Immature natural killer cell (primary cell): Measurements from ENCODE around the gene TRIM39. TPM values are rescaled to one million over a fixed set of nuclear protein-coding genes. Genes with fewer than 3 reads are reported as not detected.

Experiments used
- DNase-seq, 3 donors: peaks; one replicate each; pipeline ENCODE4 v3.0.0; 2022; ENCODE audit warnings: mixed read lengths in 1 of 3
- H3K27ac Mint-ChIP-seq, 6 donors: one replicate each; pipeline ENCODE4 v1.8.0; 2020; ENCODE audit warnings: mixed read lengths in 6 of 6, mild to moderate bottlenecking in 5 of 6, inconsistent platforms in 4 of 6, moderate library complexity in 3 of 6
- H3K27me3 Mint-ChIP-seq, 3 donors: one replicate each; pipeline ENCODE4 v1.8.0; 2020 to 2021; ENCODE audit warnings: low read depth in 3 of 3, mild to moderate bottlenecking in 3 of 3, mixed read lengths in 3 of 3, moderate library complexity in 3 of 3, inconsistent platforms in 1 of 3
- H3K36me3 Mint-ChIP-seq, 3 donors: one replicate each; pipeline ENCODE4 v1.8.0; 2020; ENCODE audit warnings: mixed read lengths in 3 of 3, inconsistent platforms in 2 of 3, mild to moderate bottlenecking in 2 of 3
- H3K4me1 Mint-ChIP-seq, 2 donors: one replicate each; pipeline ENCODE4 v1.8.0; 2020; ENCODE audit warnings: inconsistent platforms in 2 of 2, mild to moderate bottlenecking in 2 of 2, mixed read lengths in 2 of 2, moderate library complexity in 1 of 2
- H3K4me3 Mint-ChIP-seq, 5 donors: one replicate each; pipeline ENCODE4 v1.8.0; 2020; ENCODE audit warnings: mild to moderate bottlenecking in 5 of 5, mixed read lengths in 5 of 5, inconsistent platforms in 3 of 5, moderate library complexity in 3 of 5
- H3K9me3 Mint-ChIP-seq, 6 donors: one replicate each; pipeline ENCODE4 v1.8.0; 2020; ENCODE audit warnings: mild to moderate bottlenecking in 6 of 6, mixed read lengths in 6 of 6, inconsistent platforms in 4 of 6, moderate library complexity in 3 of 6
- polyA plus RNA-seq, 3 donors: library from polyadenylated mRNA; unstranded; fragments of 300-500 nt; fragmentation: Illumina TruSeq; gene quantifications; one replicate each; pipeline ENCODE4 v1.2.3, GENCODE V29; 2021

Gene TRIM39
- polyA plus RNA-seq, 3 donors from 2014 or later: 3.3 to 16.1 (median 10.6) TPM

DNA sequence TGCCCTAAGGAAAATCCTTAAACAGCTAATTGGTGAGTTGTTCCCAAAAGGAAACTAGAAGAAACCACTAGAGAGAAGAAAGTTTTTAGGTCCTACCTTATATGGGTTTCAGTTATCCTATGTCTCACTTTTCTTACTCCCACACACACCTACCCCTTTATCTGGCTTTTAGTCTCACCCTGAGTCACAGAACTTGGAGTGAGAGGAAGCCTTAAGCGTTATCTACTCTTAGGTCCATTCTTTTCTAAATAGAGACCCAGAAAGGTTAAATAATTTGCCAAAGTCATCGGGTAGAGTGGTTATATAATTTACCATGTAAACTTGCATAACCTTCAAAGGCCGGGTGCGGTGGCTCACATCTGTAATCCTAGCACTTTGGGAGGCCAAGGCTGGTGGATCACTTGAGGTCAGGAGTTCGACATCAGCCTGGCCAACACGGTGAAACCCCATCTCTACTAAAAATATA is 13.9 kb downstream of the TRIM39 start:
- DNase-seq: no peak
- Mint-ChIP-seq H3K36me3 (peaks cover 27 to 50% (median 34%) of the 10 kb centered on the region in 3 donors), H3K4me3 (no peak overlapping the region), H3K27ac (no peak overlapping the region), H3K27me3 (peaks cover 0 to 8% (median 0%) of the 10 kb centered on the region in 3 donors), H3K9me3 (no peaks in the 10 kb centered on the region), H3K4me1 (peaks cover 3 to 7% of the 10 kb centered on the region in 2 donors)

DNA sequence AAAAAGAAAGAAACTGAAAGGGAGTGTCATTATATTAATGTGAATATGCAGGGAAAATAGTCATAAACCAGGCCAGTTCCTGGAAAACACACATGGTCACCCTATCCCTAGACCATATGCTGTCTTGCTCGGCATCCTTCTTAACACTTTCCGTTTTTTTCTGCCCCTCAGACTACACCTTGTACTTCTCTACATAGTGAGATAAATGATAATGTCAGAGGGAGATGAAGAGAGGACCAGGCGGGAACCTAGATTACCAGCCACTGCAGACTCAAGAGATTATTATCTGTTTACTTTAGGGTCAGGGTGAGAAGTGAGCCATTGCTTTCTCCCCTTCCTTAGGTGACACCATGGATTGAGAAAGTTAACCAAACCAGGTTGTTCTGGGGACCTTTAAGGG is 14.5 kb downstream of the TRIM39 start:
- H3K36me3 Mint-ChIP-seq: peaks cover 27 to 44% (median 36%) of the 10 kb centered on the region in 3 donors
- H3K9me3 Mint-ChIP-seq: no peaks in the 10 kb centered on the region
- H3K27ac Mint-ChIP-seq: peak overlapping the region in 1 of 6 donors; percentile 55

DNA sequence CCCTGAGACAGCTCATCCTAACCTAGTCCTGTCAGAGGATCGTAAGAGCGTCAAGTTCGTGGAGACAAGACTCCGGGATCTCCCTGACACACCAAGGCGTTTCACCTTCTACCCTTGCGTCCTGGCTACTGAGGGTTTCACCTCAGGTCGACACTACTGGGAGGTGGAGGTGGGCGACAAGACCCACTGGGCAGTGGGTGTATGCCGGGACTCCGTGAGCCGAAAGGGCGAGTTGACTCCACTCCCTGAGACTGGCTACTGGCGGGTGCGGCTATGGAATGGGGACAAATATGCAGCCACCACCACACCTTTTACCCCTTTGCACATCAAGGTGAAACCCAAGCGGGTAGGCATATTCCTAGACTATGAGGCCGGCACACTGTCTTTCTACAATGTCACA is 15.0 kb downstream of the TRIM39 start:
- no peaks in the 10 kb centered on the region for H3K9me3 Mint-ChIP-seq
- no peak for DNase-seq
- peaks cover 0 to 9% (median 2%) of the 10 kb centered on the region in 3 donors for H3K27me3 Mint-ChIP-seq
- H3K4me1 Mint-ChIP-seq: peaks cover 14% of the 10 kb centered on the region in 2 donors
- no peak overlapping the region for H3K27ac Mint-ChIP-seq
- H3K4me3 Mint-ChIP-seq: no peak overlapping the region
- H3K36me3 Mint-ChIP-seq: peaks cover 26 to 41% (median 35%) of the 10 kb centered on the region in 3 donors

More for the DNA sequence above, 14.5 kb downstream of the TRIM39 start:
- Mint-ChIP-seq H3K4me3 (no peak overlapping the region), H3K27me3 (peaks cover 0 to 9% (median 2%) of the 10 kb centered on the region in 3 donors), H3K4me1 (peaks cover 8 to 13% of the 10 kb centered on the region in 2 donors)
- no peak for DNase-seq

DNA sequence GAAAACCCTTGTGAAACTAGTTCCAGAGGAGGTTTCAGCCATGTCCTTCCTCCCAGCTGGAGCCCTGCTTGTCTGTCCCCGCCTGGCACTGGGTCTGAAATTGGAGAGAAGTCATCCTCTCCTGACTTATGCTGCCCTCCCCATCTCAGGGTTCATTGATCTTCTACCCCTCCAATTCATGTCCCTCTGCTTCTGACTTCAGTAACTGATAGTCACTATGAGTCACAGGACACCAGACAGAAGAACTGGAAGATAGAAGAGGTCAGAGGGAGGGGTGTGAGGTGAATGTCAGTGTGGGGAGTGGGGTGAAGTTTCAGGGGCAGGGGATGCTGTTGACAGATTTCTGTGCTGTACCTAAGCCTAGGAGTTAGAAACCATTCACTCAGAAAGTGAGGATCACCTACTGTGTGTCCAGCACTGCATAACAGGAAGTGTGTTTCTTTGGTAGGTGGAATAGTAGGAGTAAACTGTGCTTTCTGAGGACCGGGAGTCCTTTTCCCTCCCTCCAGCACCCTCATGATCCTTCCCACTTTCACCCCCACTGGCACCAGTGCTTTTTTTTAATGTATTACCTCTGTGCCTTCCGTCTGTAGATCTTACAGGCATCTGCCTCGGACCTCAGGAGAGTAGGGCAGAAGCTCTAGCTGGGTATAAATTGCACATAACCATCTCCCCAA is 17.6 kb downstream of the TRIM39 start:
- no peak for DNase-seq
- Mint-ChIP-seq H3K27me3 (peaks cover 0 to 7% (median 5%) of the 10 kb centered on the region in 3 donors), H3K27ac (peak overlapping the region in 5 of 6 donors; percentile 77 to 93 (median 90))

DNA sequence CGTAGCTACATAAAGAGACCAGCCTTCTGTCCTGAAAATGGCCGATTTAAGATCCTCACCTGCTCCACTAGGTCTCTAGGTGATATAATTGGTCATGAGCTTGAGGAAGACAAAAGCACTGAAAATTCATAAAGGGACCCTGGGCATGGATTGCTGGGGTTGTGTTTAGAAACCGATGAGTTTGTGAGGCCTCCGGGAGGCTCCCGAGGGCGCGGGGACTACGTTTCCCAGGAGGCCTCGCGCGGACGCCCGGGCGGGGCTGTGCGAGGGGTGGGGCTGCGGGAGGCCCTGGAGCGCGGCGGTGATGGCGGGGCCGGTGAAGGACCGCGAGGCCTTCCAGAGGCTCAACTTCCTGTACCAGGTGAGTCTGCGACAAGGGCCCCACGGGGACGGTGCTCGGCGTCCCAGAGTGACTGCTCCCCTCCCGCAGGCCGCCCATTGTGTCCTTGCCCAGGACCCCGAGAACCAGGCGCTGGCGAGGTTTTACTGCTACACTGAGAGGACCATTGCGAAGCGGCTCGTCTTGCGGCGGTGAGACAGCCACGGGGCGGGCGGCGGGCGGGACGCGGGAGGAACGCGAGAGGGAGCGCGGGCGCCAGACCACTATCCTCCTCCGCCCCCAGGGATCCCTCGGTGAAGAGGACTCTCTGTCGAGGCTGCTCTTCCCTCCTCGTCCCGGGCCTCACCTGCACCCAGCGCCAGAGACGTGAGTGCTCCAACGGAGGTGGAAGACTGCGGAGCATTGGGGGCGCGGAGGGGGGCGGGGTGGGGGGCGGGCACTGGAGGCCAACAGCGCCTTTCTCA is 18.3 kb downstream of the TRIM39 start, which contains the start of gene RPP21:
TSS of gene RPP21 (plus strand) at position 289 of the 804 bp plus-strand sequence. CDS start at position 305, 16 bp downstream.
- H3K4me1 Mint-ChIP-seq: peaks cover 15 to 16% of the 10 kb centered on the region in 2 donors
- peak within 1 kb of the TSS; percentile 85 to 92 (median 86) for H3K4me3 Mint-ChIP-seq
- peaks cover 16 to 36% (median 27%) of the 10 kb centered on the region in 3 donors for H3K36me3 Mint-ChIP-seq
- no peaks in the 10 kb centered on the region for H3K9me3 Mint-ChIP-seq
- peak; percentile 77 to 79 (median 77) for DNase-seq
- peaks cover 0 to 7% (median 5%) of the 10 kb centered on the region in 3 donors for H3K27me3 Mint-ChIP-seq
- H3K27ac Mint-ChIP-seq: peak within 1 kb of the TSS; percentile 74 to 93 (median 90)

More for the DNA sequence above, 17.6 kb downstream of the TRIM39 start:
- Mint-ChIP-seq H3K9me3 (no peaks in the 10 kb centered on the region), H3K4me1 (peaks cover 15 to 16% of the 10 kb centered on the region in 2 donors), H3K36me3 (peaks cover 20 to 43% (median 33%) of the 10 kb centered on the region in 3 donors), H3K4me3 (peak overlapping the region; percentile 85 to 92 (median 86))

DNA sequence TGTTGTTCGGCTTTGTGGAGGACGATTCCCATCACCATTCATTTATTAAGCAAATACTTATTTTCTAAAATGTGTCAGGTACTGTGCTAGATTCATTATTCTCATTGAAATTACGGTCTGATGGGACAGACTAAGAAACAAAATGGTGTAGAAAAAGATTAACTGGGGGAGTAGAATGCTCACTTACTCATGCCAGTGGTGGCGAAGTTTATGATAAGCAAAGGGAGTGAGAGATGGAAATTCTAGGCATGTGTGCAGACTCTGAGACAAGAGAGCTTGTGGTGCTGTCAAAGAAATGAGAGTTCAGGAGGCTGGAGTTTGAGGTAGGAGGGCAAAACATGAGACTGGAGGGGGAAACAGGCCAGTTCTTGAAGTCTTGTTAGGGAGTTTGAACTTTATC is 19.1 kb downstream of the TRIM39 start:
- H3K36me3 Mint-ChIP-seq: peaks cover 10 to 31% (median 22%) of the 10 kb centered on the region in 3 donors
- H3K9me3 Mint-ChIP-seq: no peaks in the 10 kb centered on the region
- peak overlapping the region; percentile 85 to 92 (median 86) for H3K4me3 Mint-ChIP-seq
- peaks cover 0 to 7% (median 6%) of the 10 kb centered on the region in 3 donors for H3K27me3 Mint-ChIP-seq
- peak overlapping the region; percentile 44 to 93 (median 88) for H3K27ac Mint-ChIP-seq
- peaks cover 15 to 16% of the 10 kb centered on the region in 2 donors for H3K4me1 Mint-ChIP-seq
- DNase-seq: no peak

DNA sequence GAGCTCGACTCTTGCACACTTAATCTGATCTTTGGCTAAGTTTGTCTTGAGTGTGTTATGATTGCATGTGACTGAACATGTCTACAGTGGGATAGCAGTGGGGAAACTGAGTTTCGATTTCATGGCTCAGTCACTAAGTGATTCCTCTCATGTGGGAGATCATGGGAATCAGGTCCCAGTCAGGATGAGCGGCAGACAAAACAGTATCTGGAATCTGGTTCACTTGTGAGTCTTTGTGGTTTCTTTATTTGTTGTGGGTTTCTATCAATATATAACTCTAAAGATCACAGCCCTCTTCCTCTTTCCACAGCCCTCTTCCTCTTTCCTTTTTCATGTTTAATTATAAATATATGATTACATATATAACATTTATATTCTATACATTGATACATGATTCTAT is 22.2 kb downstream of the TRIM39 start:
- H3K4me1 Mint-ChIP-seq: peaks cover 15 to 16% of the 10 kb centered on the region in 2 donors
- H3K4me3 Mint-ChIP-seq: no peak overlapping the region
- no peak for DNase-seq
- H3K9me3 Mint-ChIP-seq: no peaks in the 10 kb centered on the region
- H3K27me3 Mint-ChIP-seq: peaks cover 0 to 16% (median 4%) of the 10 kb centered on the region in 3 donors
- H3K27ac Mint-ChIP-seq: no peak overlapping the region
- peaks cover 4 to 19% (median 8%) of the 10 kb centered on the region in 3 donors for H3K36me3 Mint-ChIP-seq

DNA sequence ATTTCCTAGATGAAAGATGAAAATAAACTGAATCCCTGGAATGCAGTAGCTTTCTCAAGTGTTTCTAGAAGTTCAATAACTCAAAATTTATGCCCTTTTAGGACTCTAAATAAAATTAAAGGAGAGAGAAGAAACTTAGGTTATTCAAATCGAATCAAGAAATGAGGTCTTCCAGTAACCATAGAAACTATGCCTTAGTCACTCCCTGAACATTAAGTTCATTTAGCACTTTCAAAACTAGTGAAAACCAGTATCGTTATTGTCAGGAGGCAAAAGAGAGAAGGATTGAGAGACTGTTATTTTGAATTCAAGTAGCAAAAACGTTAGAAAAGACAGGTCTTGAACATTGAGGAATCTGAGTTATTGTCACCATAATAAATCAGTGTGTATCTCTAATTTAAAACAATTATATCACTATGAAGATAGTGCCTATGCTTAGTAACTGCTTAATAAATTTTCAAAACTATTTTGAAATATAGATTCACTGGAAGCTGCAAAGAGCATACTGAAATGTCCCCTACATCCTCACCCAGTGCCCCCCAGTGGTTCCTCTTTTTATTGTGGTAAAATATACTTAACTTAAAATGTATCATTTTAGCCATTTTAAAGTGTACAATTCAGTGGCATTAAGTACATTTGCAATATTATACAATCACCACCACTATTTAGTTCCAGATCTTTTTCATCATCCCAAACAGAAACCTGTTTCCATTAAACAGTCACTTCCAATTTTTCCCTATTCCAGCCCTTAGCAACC is 22.9 kb downstream of the TRIM39 start:
- Mint-ChIP-seq H3K27me3 (peaks cover 0 to 16% (median 4%) of the 10 kb centered on the region in 3 donors), H3K9me3 (no peaks in the 10 kb centered on the region), H3K36me3 (peaks cover 4 to 19% (median 8%) of the 10 kb centered on the region in 3 donors), H3K4me3 (no peak overlapping the region), H3K4me1 (peaks cover 12 to 16% of the 10 kb centered on the region in 2 donors), H3K27ac (no peak overlapping the region)
- no peak for DNase-seq

DNA sequence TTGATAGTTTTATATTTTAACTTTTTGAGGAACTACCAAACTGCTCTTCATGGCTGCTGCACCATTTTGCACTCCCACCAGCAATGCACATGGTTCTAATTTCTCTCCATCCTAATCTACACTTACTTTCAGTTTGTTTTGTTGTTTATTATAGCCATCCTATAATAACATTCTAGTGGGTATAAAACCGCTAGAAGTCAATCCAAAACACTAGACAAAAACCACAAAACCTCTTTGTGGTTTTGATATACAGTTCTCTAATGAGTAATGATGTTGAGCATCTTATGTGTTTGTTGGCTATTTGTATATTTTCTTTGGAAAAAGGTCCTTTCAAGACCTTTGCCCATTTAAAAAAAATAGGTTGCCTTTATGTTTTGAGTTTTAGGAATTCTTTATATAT is 23.8 kb downstream of the TRIM39 start:
- DNase-seq: no peak
- Mint-ChIP-seq H3K27me3 (peaks cover 0 to 22% (median 3%) of the 10 kb centered on the region in 3 donors), H3K27ac (no peak overlapping the region), H3K36me3 (peaks cover 4 to 19% (median 8%) of the 10 kb centered on the region in 3 donors), H3K4me3 (no peak overlapping the region), H3K9me3 (no peaks in the 10 kb centered on the region), H3K4me1 (peaks cover 9 to 15% of the 10 kb centered on the region in 2 donors)

DNA sequence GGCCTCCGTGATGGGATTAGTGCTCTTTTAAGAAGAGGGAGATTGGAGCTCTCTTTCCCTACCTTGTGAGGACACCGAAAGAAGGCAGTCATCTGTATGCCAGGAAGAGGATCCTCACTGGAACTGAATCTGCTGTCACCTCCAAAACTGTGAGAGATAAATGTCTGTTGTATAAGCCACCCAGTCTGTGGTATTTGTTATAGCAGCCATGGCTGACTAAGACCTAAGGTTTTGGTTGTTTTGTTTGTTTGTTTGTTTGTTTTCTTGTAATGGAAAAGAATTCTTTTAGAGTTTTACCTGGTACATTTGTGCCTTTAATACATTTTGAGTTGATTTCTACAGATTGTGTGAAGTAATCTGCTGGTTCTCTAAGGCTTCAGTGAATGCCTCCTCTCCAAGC is 25.8 kb downstream of the TRIM39 start:
- H3K27ac Mint-ChIP-seq: no peak overlapping the region
- peaks cover 0 to 7% (median 1%) of the 10 kb centered on the region in 3 donors for H3K36me3 Mint-ChIP-seq
- DNase-seq: no peak
- H3K4me1 Mint-ChIP-seq: peaks cover under 1 to 3% of the 10 kb centered on the region in 2 donors
- no peaks in the 10 kb centered on the region for H3K9me3 Mint-ChIP-seq
- peaks cover under 1 to 24% (median 3%) of the 10 kb centered on the region in 3 donors for H3K27me3 Mint-ChIP-seq
- H3K4me3 Mint-ChIP-seq: no peak overlapping the region

DNA sequence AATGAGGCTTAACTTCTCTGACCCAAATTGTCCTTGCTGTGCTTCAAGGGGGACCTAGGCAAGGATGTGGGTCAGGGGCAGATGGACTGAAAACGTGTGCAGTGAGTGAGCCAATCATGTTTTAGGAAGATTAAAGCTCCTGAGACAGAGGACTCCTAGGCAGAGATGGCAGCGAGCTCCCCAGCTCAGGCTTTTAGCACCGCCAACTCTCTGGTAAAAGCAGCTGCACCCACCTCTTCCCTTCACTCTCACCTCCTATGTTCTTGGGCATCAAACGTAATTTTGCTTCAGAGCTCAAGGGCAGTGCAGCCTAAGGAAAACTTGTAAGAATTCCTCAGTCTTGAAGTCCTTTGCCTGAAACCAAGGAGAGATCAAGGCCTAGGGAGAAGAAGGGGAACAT is 28.6 kb downstream of the TRIM39 start:
- no peak overlapping the region for H3K27ac Mint-ChIP-seq
- H3K36me3 Mint-ChIP-seq: no peaks in the 10 kb centered on the region
- peaks cover 7 to 41% (median 12%) of the 10 kb centered on the region in 3 donors for H3K27me3 Mint-ChIP-seq
- no peak for DNase-seq
- H3K4me3 Mint-ChIP-seq: no peak overlapping the region
- peaks cover 6 to 10% of the 10 kb centered on the region in 2 donors for H3K4me1 Mint-ChIP-seq
- H3K9me3 Mint-ChIP-seq: no peaks in the 10 kb centered on the region

DNA sequence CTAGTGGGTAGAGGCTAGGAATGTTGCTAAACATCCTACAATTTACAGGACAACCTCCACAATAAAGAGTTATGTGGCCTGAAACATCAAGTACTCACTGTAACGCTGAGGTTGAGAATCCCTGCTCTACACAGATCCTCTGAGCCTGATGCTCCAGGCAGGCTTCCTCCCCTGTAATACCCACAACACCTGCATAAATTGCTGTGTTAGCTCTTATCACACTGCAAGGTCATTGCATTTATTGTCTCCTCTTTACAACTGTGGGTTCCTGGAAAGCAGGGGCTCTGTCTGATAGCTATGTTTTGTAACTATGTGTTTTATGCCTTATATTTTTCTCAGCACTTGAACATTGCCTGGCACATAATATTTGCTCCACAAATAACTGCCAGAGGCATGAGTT is 29.8 kb downstream of the TRIM39 start:
- no peaks in the 10 kb centered on the region for H3K9me3 Mint-ChIP-seq
- peaks cover 6 to 10% of the 10 kb centered on the region in 2 donors for H3K4me1 Mint-ChIP-seq
- no peak for DNase-seq
- no peak overlapping the region for H3K4me3 Mint-ChIP-seq
- H3K27me3 Mint-ChIP-seq: peaks cover 8 to 36% (median 17%) of the 10 kb centered on the region in 3 donors
- H3K27ac Mint-ChIP-seq: no peak overlapping the region
- H3K36me3 Mint-ChIP-seq: no peaks in the 10 kb centered on the region
